VCaP (cell line): ENCODE data around the gene KRTAP17-1.
"Not testable (repeated sequence)": the region's sequence is repeated elsewhere in the genome, so short reads cannot be mapped to it uniquely, and the experiment has no call there.

Experiments used
- H3K27ac ChIP-seq: fragments of 450-650 bp; 2 replicates; pipeline ENCODE4 v1.5.1; 2017
- TF ChIP-seq, protein P1 (sequence below): fragments of 450-650 bp; conservative IDR thresholded peaks from 2 replicates; pipeline ENCODE4 v1.5.1; 2017; ENCODE audit warnings: mild to moderate bottlenecking, moderate library complexity

The KRTAP17-1 gene

DNA sequence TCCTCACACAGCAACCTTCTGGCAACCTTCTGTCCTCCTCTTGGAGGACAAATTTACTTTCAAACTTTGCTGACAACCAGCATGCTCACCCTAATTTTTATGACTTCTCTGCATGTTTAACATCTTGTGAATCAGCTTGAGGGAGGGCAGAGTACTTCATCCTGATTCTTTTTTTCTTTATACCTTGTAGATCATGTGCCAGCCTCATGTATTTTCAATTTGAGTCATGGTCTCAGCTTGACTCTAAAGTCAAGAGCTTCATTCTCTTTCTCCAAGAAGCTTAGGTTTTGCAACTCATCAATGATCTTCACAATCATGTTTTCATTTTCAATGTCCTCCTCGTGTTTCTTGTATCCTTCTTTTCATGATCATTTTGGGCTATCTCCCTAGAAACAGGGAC, 43.7 kb downstream of the KRTAP17-1 start:
- H3K27ac ChIP-seq = no peak overlapping the region
- TF ChIP-seq, protein P1, sequence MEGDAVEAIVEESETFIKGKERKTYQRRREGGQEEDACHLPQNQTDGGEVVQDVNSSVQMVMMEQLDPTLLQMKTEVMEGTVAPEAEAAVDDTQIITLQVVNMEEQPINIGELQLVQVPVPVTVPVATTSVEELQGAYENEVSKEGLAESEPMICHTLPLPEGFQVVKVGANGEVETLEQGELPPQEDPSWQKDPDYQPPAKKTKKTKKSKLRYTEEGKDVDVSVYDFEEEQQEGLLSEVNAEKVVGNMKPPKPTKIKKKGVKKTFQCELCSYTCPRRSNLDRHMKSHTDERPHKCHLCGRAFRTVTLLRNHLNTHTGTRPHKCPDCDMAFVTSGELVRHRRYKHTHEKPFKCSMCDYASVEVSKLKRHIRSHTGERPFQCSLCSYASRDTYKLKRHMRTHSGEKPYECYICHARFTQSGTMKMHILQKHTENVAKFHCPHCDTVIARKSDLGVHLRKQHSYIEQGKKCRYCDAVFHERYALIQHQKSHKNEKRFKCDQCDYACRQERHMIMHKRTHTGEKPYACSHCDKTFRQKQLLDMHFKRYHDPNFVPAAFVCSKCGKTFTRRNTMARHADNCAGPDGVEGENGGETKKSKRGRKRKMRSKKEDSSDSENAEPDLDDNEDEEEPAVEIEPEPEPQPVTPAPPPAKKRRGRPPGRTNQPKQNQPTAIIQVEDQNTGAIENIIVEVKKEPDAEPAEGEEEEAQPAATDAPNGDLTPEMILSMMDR = no peak

DNA sequence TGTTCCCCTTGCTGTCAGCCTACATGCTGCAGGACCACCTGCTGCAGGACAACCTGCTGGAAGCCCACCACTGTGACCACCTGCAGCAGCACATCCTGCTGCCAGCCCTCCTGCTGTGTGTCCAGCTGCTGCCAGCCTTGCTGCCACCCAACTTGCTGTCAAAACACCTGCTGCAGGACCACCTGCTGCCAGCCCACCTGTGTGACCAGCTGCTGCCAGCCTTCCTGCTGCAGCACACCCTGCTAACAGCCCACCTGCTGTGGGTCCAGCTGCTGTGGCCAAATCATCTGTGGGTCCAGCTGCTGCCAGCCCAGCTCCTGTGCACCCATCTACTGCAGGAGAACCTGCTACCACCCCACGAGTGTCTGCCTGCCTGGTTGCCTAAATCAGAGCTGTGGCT, 44.2 kb downstream of the KRTAP17-1 start:
- H3K27ac ChIP-seq = not testable (repeated sequence)

DNA sequence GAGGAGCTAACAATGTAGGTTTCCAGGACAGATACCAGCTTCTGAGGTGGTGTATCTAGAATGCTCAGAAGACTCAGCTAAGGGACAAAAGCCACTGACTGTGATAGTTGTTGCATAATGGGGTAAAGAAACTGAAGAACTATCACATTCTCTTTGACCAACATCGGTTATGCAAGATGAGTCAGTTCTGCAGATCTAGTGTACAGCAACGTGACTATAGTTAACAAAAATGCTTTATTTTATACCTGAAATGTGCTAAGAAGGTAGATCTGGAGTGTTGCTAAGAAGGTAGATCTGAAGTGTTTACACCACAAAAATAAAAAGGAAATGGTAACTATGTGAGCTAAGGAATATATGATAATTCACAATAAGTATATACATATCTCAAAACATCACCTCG, 47.8 kb downstream of the KRTAP17-1 start:
- TF ChIP-seq, protein P1 = no peak

DNA sequence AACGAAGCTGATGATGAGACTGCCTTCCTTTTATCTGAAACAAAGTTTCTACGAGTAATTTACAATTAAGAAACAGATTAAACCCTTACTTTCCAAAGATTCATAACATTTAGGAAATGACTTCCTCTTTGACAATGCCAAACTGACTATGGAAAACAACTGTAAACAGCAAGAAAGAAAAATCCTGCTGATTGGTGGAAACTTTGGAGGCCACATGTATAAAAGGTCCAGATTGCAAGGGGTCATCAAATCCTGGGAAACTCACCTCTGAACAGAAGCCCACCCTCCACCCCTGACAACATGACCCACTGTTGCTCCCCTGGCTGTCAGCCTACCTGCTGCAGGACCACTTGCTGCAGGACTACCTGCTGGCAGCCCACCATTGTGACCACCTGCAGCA, 50.4 kb downstream of the KRTAP17-1 start, which contains the start of gene KRTAP9-6:
Gene KRTAP9-6 (plus strand): TSS at position 301 of the 400 bp plus-strand sequence. CDS start 0 bp downstream, at position 301.
- H3K27ac ChIP-seq = no peak within 1 kb of the TSS
- TF ChIP-seq, protein P1 = no peak

More for the DNA sequence above, 47.8 kb downstream of the KRTAP17-1 start:
- no peak overlapping the region for H3K27ac ChIP-seq
